Subcutaneous abdominal adipose tissue (tissue), 5 donors: ENCODE results near the gene ZNF780A.

ENCODE experiments used
- H3K27ac ChIP-seq: one replicate; pipeline ENCODE4 v1.7.0; 2013; ENCODE audit warnings: low read depth, mild to moderate bottlenecking, inconsistent platforms, low read length, moderate library complexity
- H3K27me3 ChIP-seq, 5 donors: one replicate each; pipeline ENCODE4 v1.7.0; 2013; ENCODE audit warnings: low read length in 5 of 5, inconsistent platforms in 1 of 5; ENCODE audit not compliant: control insufficient read depth in 5 of 5, insufficient read depth in 4 of 5
- H3K36me3 ChIP-seq, 5 donors: one replicate each; pipeline ENCODE4 v1.7.0; 2013; ENCODE audit warnings: low read length in 5 of 5; ENCODE audit not compliant: control insufficient read depth in 5 of 5, insufficient read depth in 5 of 5
- H3K4me1 ChIP-seq, 5 donors: one replicate each; pipeline ENCODE4 v1.7.0; 2013; ENCODE audit warnings: low read length in 5 of 5, mild to moderate bottlenecking in 3 of 5, moderate library complexity in 1 of 5; ENCODE audit not compliant: control insufficient read depth in 5 of 5, insufficient read depth in 5 of 5
- H3K4me3 ChIP-seq, 5 donors: one replicate each; pipeline ENCODE4 v1.7.0; 2013; ENCODE audit warnings: low read length in 5 of 5, low read depth in 1 of 5
- H3K9ac ChIP-seq, 5 donors: one replicate each; pipeline ENCODE4 v1.7.0; 2013; ENCODE audit warnings: low read length in 5 of 5, mild to moderate bottlenecking in 4 of 5, moderate library complexity in 3 of 5
- H3K9me3 ChIP-seq, 5 donors: one replicate each; pipeline ENCODE4 v1.7.0; 2013; ENCODE audit warnings: low read length in 5 of 5; ENCODE audit not compliant: control insufficient read depth in 5 of 5
- donor health status: healthy.
- donor health status: healthy.
- donor health status: healthy.
- donor health status: healthy.
- donor health status: healthy.

Gene ZNF780A

DNA sequence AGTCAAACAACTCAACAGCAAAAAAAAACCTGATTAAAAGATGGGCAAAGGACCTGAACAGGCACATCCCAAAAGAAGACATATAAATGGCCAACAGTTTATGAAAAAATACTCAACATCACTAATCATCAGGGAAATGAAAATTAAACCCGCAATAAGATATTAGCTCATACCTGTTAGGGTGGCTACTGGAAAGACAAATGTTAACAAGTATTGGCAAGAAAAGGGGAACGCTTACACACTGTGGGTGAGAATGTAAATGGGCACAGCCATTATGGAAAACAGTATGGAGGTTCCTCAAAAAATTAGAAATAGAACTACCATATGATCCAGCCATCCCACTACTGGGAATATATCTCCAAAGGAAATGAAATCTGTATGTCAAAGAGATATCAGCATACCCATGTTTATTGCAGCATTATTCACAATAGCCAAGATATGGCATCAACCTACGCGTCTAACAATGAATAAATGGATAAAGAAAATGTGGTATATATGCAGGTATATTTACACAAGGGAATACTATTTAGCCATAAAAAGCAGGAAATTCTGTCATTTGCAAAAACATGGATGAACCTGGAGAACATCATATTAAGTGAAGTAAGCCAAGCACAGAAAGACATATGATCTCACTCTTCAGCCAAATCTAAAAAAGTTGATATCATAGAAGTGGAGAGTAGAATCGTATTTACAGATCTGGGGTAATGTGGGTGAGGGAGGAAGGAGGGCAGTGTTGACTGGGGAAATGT, 2.3 kb downstream of the ZNF780A start:
- H3K36me3 ChIP-seq: peaks cover 6 to 16% (median 10%) of the 10 kb centered on the region in 5 donors
- no peak overlapping the region for H3K9ac ChIP-seq
- H3K4me3 ChIP-seq: no peak overlapping the region
- H3K9me3 ChIP-seq: no peaks in the 10 kb centered on the region
- peaks cover 0 to 24% (median 21%) of the 10 kb centered on the region in 5 donors for H3K4me1 ChIP-seq
- no peaks in the 10 kb centered on the region for H3K27me3 ChIP-seq
- no peak overlapping the region for H3K27ac ChIP-seq

DNA sequence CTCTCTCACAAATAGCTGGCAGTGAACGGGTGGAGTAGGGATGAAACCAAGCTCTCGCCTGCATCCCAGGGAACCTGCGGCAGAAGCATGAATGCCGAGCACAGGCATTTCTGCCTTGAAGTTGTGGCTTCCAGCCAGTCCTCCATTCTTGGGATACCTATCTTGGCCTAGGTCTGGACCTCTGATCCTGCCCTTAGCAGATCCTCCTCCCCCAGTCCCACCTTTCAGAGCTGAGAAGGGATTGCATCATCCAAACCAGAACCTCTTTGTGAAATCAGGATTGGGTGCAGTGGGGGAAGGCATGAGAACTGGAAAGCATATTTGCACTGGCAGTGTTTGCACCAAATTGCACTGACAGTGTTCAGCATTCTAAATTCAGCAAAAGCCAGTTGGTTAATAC, 5.8 kb downstream of the ZNF780A start:
- peaks cover 32 to 48% (median 40%) of the 10 kb centered on the region in 5 donors for H3K36me3 ChIP-seq
- peaks cover 0 to 14% (median 11%) of the 10 kb centered on the region in 5 donors for H3K4me1 ChIP-seq

DNA sequence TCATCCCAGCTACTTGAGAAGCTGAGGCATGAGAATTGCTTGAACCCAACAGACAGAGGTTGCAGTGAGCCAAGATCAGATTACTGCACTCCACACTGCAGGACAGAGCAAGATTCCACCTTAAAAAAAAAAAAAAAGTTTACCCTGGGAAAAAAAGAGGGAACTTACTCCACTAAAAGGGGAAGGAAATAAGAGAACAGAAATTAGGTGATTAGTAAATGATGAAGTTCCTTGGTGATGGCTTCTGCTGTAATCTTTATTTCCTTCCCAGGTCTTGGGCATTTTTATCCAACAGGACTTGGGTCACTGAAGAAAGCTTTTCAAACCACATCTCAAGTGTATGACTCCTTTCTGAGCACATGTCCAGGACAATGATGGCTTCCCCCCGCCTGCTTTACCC, 9.3 kb downstream of the ZNF780A start:
- Histone ChIP-seq H3K27ac (no peak overlapping the region), H3K9me3 (peaks cover 0 to 14% (median 12%) of the 10 kb centered on the region in 5 donors), H3K27me3 (no peaks in the 10 kb centered on the region), H3K36me3 (peaks cover 52 to 65% (median 63%) of the 10 kb centered on the region in 5 donors), H3K9ac (no peak overlapping the region), H3K4me3 (no peak overlapping the region), H3K4me1 (no peaks in the 10 kb centered on the region)

More for the DNA sequence above, 5.8 kb downstream of the ZNF780A start:
- Histone ChIP-seq H3K9me3 (peaks cover 0 to 2% (median 0%) of the 10 kb centered on the region in 5 donors), H3K27me3 (no peaks in the 10 kb centered on the region), H3K4me3 (no peak overlapping the region), H3K9ac (no peak overlapping the region), H3K27ac (no peak overlapping the region)

DNA sequence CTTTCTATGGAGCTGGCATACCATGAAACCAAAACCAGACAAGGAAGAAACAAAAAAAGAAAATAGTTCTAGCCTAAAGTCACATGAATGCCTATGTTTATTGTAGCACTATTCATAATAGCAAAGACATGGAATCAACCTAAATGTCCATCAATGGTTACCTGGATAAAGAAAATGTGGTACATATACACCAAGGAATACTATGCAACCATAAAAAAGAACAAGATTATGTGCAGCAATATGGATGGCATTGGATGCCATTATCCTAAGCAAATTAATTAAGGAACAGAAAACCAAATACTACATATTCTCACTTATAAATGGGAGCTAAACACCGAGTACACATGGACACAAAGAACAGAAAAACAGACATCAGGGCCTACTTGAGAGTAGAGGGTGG, 10.5 kb downstream of the ZNF780A start:
- Histone ChIP-seq H3K27me3 (no peaks in the 10 kb centered on the region), H3K4me3 (no peak overlapping the region), H3K36me3 (peaks cover 63 to 76% (median 74%) of the 10 kb centered on the region in 5 donors), H3K4me1 (peaks cover 0 to under 1% (median 0%) of the 10 kb centered on the region in 5 donors), H3K9me3 (peaks cover 6 to 25% (median 17%) of the 10 kb centered on the region in 5 donors), H3K27ac (no peak overlapping the region), H3K9ac (no peak overlapping the region)

DNA sequence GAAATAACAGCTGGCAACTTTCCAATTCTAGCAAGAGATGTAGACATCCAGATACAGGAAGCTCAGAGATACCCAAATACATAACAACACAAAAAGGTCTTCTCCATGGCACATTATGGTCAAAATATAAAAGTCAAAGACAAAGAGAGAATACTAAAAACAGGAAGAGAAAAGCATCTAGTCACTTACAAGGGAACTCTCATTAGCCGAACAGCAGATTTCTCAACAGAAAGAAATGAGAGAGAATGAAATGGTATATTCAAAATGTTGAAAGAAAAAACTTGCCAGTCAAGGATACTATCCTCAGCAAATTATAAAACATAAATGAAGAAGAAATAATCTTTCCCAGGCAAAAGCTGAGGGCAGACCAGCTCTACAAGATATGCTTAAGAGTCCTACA, 12.4 kb downstream of the ZNF780A start:
- Histone ChIP-seq H3K4me3 (no peak overlapping the region), H3K4me1 (peaks cover 0 to 15% (median 0%) of the 10 kb centered on the region in 5 donors), H3K36me3 (peaks cover 68 to 82% (median 76%) of the 10 kb centered on the region in 5 donors), H3K27me3 (no peaks in the 10 kb centered on the region), H3K27ac (no peak overlapping the region), H3K9ac (no peak overlapping the region), H3K9me3 (peaks cover 25 to 44% (median 36%) of the 10 kb centered on the region in 5 donors)

DNA sequence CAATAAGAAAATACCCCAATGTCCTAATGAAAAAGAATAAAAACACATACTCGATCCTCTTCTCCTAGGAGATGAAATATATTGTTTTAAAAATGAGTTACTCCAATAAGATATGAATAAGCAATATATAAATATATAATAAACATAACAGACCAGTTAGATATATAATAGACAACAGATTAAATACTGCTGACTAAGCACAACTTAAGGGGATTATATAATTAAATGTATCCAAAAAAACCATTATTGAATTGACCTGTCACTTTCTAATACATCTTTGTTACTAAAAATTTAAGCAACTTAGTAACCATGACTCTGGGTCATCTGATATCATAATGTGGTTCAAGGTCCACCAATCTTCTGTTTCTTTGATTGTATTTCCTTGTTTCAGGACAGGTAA, 20.7 kb downstream of the ZNF780A start:
- no peak overlapping the region for H3K27ac ChIP-seq
- peaks cover 12 to 28% (median 21%) of the 10 kb centered on the region in 5 donors for H3K9me3 ChIP-seq
- no peak overlapping the region for H3K9ac ChIP-seq
- no peak overlapping the region for H3K4me3 ChIP-seq
- no peaks in the 10 kb centered on the region for H3K27me3 ChIP-seq
- peaks cover 14 to 17% (median 15%) of the 10 kb centered on the region in 5 donors for H3K36me3 ChIP-seq
- peaks cover 0 to 12% (median 0%) of the 10 kb centered on the region in 5 donors for H3K4me1 ChIP-seq

DNA sequence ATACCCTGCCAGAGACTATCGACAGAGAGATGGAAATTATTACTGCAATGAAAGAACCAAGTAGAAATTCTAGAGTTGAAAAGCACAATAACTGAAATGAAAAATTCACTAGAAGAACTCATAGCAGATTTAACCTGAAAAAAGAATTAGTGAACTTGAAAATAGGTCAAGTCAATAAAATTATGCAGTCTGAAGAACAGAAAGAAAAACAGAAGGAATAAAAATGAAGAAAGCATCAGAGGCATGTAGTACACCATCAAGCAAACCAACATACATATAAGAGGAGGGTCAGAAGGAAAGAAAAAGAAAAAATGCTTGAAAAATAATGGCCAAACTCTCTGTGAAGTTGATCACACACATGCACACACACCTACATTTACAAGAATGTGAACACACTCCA, 31.1 kb downstream of the ZNF780A start:
- Histone ChIP-seq H3K27ac (no peak overlapping the region), H3K9me3 (peaks cover 8 to 15% (median 10%) of the 10 kb centered on the region in 5 donors), H3K9ac (no peak overlapping the region), H3K36me3 (no peaks in the 10 kb centered on the region), H3K4me1 (peaks cover 0 to 20% (median 18%) of the 10 kb centered on the region in 5 donors), H3K4me3 (no peak overlapping the region), H3K27me3 (no peaks in the 10 kb centered on the region)

DNA sequence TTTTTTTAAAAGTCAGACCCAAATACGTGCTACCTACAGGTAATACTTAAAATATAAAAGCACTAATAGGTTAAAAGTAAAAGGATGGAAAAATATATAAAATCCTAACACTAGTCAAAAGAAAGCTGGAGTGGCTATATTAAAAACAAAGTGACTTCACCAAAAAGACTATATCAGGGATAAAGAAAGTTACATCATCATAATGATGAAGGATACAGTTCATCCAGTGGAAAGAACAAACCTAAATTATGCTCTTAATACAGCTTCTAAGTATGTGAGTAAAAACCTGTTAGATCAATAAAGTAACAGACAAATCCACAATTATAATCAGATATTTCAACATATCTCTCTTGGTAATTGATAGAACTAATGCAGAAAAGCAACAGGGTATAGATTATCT, 33.6 kb downstream of the ZNF780A start:
- Histone ChIP-seq H3K9me3 (peaks cover 9 to 15% (median 11%) of the 10 kb centered on the region in 5 donors), H3K4me1 (peaks cover 0 to 24% (median 19%) of the 10 kb centered on the region in 5 donors), H3K9ac (no peak overlapping the region), H3K36me3 (no peaks in the 10 kb centered on the region), H3K27me3 (no peaks in the 10 kb centered on the region), H3K4me3 (peak overlapping the region in 2 of 5 donors; percentile 74 to 97), H3K27ac (no peak overlapping the region)

DNA sequence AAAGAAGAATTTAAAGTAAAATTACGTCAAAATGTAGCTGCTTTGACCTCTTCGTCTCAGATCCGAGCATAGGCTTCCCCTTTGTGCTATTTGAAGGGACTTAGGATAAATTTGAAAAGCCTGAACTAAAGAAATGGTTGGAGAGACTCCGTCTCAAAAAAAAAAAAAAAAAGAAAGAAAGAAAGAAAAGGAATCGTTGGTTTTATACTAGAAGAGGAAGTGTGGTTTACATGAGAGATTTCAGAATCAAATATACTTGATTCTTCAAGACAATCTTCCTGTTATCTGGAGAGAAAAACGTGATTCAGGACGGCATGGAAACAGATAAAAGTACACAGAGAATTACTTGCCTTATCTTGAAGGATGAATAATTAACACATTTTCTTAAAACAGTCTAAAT, 34.2 kb downstream of the ZNF780A start:
- peak overlapping the region; percentile 74 to 98 (median 97) for H3K4me3 ChIP-seq
- H3K27ac ChIP-seq: no peak overlapping the region

DNA sequence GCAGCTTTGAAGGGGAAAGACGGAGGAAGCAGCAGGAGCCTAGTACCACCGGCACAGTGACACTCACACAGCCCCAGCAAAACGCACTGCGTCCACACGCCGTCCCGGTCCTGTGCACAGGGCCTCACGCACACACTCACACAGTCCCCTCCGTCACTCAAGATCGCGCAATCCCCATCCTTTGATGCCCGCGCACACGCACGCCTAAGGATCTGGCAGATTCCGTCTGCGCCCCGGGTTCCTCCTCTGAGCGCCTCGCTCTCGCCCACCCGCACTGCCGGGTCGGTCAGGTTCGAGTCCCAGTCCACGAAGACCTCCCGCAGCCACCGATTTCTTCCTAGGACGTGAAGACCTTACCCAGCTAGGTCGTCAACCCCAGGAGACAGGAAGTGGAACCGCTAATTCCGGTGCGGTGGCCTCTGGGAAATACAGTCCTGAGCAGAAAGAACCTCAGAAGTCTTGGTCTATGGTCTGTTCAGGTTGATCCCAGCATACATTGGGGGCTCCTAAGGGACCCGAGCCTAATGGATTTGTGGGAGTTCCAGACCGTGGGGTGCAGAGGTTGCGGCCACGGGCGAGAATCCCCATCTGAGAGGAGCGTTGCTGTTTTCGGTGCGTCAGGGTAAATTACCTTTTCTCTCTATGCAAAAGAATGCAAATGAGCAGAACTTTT, 34.8 kb downstream of the ZNF780A start, which contains the start of gene ZNF780B:
ZNF780B (minus strand) TSS at position 400 of the 673 bp plus-strand sequence. CDS start 5,899 bp downstream, outside the sequence.
- H3K9ac ChIP-seq: peak within 1 kb of the TSS; percentile 73 to 91 (median 85)
- H3K4me1 ChIP-seq: peaks cover 0 to 24% (median 19%) of the 10 kb centered on the region in 5 donors
- H3K27ac ChIP-seq: no peak within 1 kb of the TSS
- H3K4me3 ChIP-seq: peak within 1 kb of the TSS; percentile 74 to 98 (median 97)
- no peaks in the 10 kb centered on the region for H3K27me3 ChIP-seq
- H3K9me3 ChIP-seq: peaks cover 9 to 14% (median 11%) of the 10 kb centered on the region in 5 donors
- H3K36me3 ChIP-seq: no peaks in the 10 kb centered on the region

More for the DNA sequence above, 34.2 kb downstream of the ZNF780A start:
- Histone ChIP-seq H3K9me3 (peaks cover 9 to 15% (median 11%) of the 10 kb centered on the region in 5 donors), H3K27me3 (no peaks in the 10 kb centered on the region), H3K4me1 (peaks cover 0 to 24% (median 19%) of the 10 kb centered on the region in 5 donors), H3K36me3 (no peaks in the 10 kb centered on the region), H3K9ac (peak overlapping the region; percentile 73 to 91 (median 85))
